Right atrium auricular region (tissue), 2 donors: ENCODE data around the gene BEND3. TPM values are rescaled to one million over a fixed set of nuclear protein-coding genes. Genes with fewer than 3 reads are reported as not detected.
"Not testable (repeated sequence)": the region's sequence is repeated elsewhere in the genome, so short reads cannot be mapped to it uniquely, and the experiment has no call there.

Experiments used
- DNase-seq: peaks from one replicate; pipeline ENCODE4 v3.0.0-alpha.2; 2019; ENCODE audit warnings: low spot score
- H3K27ac ChIP-seq, 2 donors: fragments of 200-600 bp; sonication (generic); 1 replicate in 1 of 2; 2 replicates in 1 of 2; pipeline ENCODE4 v1.5.1; 2016 to 2019
- H3K27me3 ChIP-seq, 2 donors: fragments of 200-600 bp; sonication (generic); one replicate each; pipeline versions ENCODE4 v1.5.1 to v1.6.0; 2017 to 2019
- H3K36me3 ChIP-seq: fragments of 200-600 bp; sonication (generic); one replicate; pipeline ENCODE4 v1.5.1; 2016
- H3K4me1 ChIP-seq, 2 donors: fragments of 200-600 bp; sonication (generic); one replicate each; pipeline versions ENCODE4 v1.5.1 to v1.6.0; 2017 to 2019
- H3K4me3 ChIP-seq, 2 donors: fragments of 200-600 bp; sonication (generic); 1 replicate in 1 of 2; 2 replicates in 1 of 2; pipeline ENCODE4 v1.5.1; 2017 to 2019; ENCODE audit warnings: mild to moderate bottlenecking in 1 of 2, moderate library complexity in 1 of 2
- H3K9me3 ChIP-seq, 2 donors: fragments of 200-600 bp; sonication (generic); one replicate each; pipeline ENCODE4 v1.5.1; 2019
- CTCF ChIP-seq, 2 donors: fragments of 200-600 bp; sonication (generic); IDR thresholded peaks; one replicate each; pipeline ENCODE4 v1.5.1; 2019; ENCODE audit warnings: antibody characterized with exemption in 2 of 2
- total RNA-seq, 2 donors: library from RNA; depleted of rRNA; stranded (reverse); fragments of >200 nt; gene quantifications; one replicate each; pipeline ENCODE4 v1.1.0, GENCODE V29; 2016

The BEND3 gene
- total RNA-seq, 2 donors from 2014 or later, result 0.56 to 1.9 TPM

GRCh38 chr6:107102414-107102805, 12.9 kb downstream of the BEND3 start:
- no peaks in the 10 kb centered on the region for H3K9me3 ChIP-seq
- H3K36me3 ChIP-seq, result no peaks in the 10 kb centered on the region
- no peak for DNase-seq
- no peaks in the 10 kb centered on the region for H3K27me3 ChIP-seq
- peaks cover 0 to 11% of the 10 kb centered on the region in 2 donors for H3K4me1 ChIP-seq
- no peak for TF ChIP-seq CTCF (IDR thresholded peaks at IDR 0.05)
- no peak overlapping the region for H3K27ac ChIP-seq
- no peak overlapping the region for H3K4me3 ChIP-seq

- no peak overlapping the region for H3K4me3 ChIP-seq
- no peak for TF ChIP-seq CTCF (IDR thresholded peaks at IDR 0.05)
- no peak for DNase-seq
- H3K4me1 ChIP-seq, result peaks cover 0 to 11% of the 10 kb centered on the region in 2 donors
- no peaks in the 10 kb centered on the region for H3K27me3 ChIP-seq
- no peaks in the 10 kb centered on the region for H3K9me3 ChIP-seq
- H3K36me3 ChIP-seq, result no peaks in the 10 kb centered on the region
- no peak overlapping the region for H3K27ac ChIP-seq
Observed at GRCh38 chr6:107101686-107102413, 13.5 kb downstream of the BEND3 start.

DNA sequence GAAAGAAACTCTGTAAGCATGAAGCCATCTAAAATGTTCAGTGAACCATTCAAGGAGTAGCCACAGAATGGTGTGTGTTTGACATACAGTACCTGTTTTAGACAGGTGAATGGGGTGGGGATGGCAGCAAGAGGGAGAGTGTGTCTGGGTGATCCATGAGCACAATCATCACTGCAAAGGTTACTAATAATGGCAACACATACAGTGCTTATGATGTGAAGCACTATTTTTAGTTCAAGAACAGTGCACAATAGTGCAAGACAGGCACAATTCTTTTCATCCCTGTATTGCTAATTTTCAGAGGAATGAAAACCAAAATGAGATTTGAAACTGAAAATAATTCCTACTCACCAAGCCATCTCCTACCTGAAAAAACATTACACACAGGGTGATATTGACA, 14.1 kb downstream of the BEND3 start:
- no peak for TF ChIP-seq CTCF (IDR thresholded peaks at IDR 0.05)
- H3K36me3 ChIP-seq, result no peaks in the 10 kb centered on the region
- H3K27ac ChIP-seq, result no peak overlapping the region

DNA sequence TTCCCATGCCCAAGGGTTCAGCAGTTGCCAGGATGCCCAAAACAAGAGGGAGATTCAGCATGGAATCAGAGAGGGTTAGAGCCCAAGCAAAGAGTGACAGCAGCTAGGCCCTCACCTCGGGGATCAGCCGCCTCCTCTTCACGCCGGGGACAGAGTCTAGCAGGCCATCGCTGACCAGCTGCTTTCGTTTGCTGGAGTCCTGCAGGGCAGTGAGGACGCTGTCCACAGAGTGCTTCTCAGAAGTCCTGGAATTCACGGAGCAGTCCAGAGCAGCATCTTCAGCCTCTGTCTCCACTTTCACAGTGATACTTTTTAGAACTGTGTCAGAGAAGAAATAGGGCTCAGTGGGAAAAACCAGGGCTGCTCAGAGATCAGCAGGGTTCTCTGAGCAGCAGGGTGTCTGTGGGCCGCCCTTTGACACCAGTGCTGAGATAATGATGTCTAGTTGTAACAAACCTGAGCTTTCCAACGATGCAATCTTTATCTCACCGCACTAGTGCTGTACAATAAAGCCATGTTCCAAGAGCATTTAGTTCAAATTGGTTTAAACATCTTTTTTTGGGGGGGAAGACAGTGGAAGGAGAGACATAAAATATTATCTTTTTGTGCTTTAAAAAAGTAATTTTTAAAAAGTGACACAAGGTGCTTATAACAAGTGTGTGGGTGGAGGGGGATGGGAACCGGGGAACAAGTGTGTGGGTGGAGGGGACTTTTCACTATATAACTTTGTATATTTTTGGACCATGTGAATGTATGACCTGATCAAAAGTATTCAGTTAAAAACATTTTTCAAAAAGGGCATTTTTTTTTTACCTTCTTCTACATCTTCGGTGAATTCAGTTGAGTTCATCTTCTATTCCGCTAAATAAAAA, 16.6 kb downstream of the BEND3 start:
- Histone ChIP-seq H3K27me3 (no peaks in the 10 kb centered on the region), H3K4me1 (peaks cover 0 to 11% of the 10 kb centered on the region in 2 donors), H3K27ac (no peak overlapping the region), H3K9me3 (no peaks in the 10 kb centered on the region), H3K36me3 (no peaks in the 10 kb centered on the region), H3K4me3 (no peak overlapping the region)
- no peak for DNase-seq
- TF ChIP-seq CTCF (IDR thresholded peaks at IDR 0.05), result no peak

More for the DNA sequence above, 14.1 kb downstream of the BEND3 start:
- Histone ChIP-seq H3K27me3 (no peaks in the 10 kb centered on the region), H3K4me1 (peaks cover 0 to 11% of the 10 kb centered on the region in 2 donors), H3K9me3 (no peaks in the 10 kb centered on the region), H3K4me3 (no peak overlapping the region)
- no peak for DNase-seq

- not testable (repeated sequence) for H3K4me3 ChIP-seq, H3K4me1 ChIP-seq, H3K27ac ChIP-seq, H3K27me3 ChIP-seq, DNase-seq, H3K36me3 ChIP-seq, H3K9me3 ChIP-seq
Observed at GRCh38 chr6:107084459-107084858, 30.9 kb downstream of the BEND3 start.

DNA sequence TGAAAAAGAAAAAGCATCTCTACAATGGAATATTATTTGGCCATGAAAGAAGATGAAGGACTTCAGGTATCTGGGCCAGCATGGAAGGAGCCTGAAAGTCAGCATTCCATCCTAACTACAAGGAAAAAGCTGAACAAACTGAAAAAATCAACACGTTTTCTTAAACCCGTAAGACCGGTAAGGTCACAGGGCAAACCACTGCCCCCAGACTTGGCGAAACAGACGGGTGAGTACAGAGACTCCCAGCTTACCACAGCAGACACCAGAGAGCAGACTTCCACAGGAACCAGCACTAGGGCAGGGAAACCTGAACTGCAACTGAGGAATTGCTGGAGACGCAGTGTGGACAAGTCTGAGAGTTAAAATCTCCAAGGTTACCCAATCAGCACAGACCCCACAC, 31.4 kb downstream of the BEND3 start:
- no peak for DNase-seq
- Histone ChIP-seq H3K36me3 (no peaks in the 10 kb centered on the region), H3K9me3 (no peaks in the 10 kb centered on the region), H3K4me3 (no peak overlapping the region), H3K27me3 (no peaks in the 10 kb centered on the region), H3K27ac (no peak overlapping the region), H3K4me1 (no peaks in the 10 kb centered on the region)
- no peak for TF ChIP-seq CTCF (IDR thresholded peaks at IDR 0.05)
